Astrocyte (in vitro differentiated cells and primary cell): ENCODE results near the gene POU1F1. TPM values are rescaled to one million over a fixed set of nuclear protein-coding genes. Genes with fewer than 3 reads are reported as not detected.
A peak's percentile ranks its signal among the peaks of the same experiment; 100 is the strongest.
"Not testable (repeated sequence)": the region's sequence is repeated elsewhere in the genome, so short reads cannot be mapped to it uniquely, and the experiment has no call there.

Experiments
- DNase-seq: peaks from one replicate; pipeline ENCODE4 v3.0.0-alpha.2; 2010; ENCODE audit warnings: low read depth
- FAIRE-seq: peaks from 2 replicates; lab custom pipeline; 2011; peaks lifted over from hg19 to GRCh38; lab: Jason Lieb, UNC
- H2AFZ ChIP-seq: 2 replicates; pipeline ENCODE4 v1.6.0; 2012; ENCODE audit warnings: low read depth, low read length, inconsistent platforms
- H3K27ac ChIP-seq: 2 replicates; pipeline ENCODE4 v1.5.1; 2011; ENCODE audit warnings: low read depth, low read length, inconsistent platforms
- H3K27me3 ChIP-seq: 2 replicates; pipeline ENCODE4 v1.6.0; 2011; ENCODE audit warnings: low read length, inconsistent platforms; ENCODE audit not compliant: insufficient read depth
- H3K36me3 ChIP-seq: 2 replicates; pipeline ENCODE4 v1.5.1; 2011; ENCODE audit warnings: low read length, inconsistent platforms; ENCODE audit not compliant: insufficient read depth
- H3K4me1 ChIP-seq: 2 replicates; pipeline ENCODE4 v1.5.1; 2011; ENCODE audit warnings: low read length, inconsistent platforms; ENCODE audit not compliant: insufficient read depth
- H3K4me2 ChIP-seq: 2 replicates; pipeline ENCODE4 v1.6.0; 2012; ENCODE audit warnings: low read length, inconsistent platforms
- H3K4me3 ChIP-seq: 2 replicates; pipeline ENCODE4 v1.5.1; 2011; ENCODE audit warnings: low read depth, mild to moderate bottlenecking, low read length, inconsistent platforms; ENCODE audit not compliant: insufficient read depth
- H3K79me2 ChIP-seq: 2 replicates; pipeline ENCODE4 v1.6.0; 2012; ENCODE audit warnings: mild to moderate bottlenecking, low read length, inconsistent platforms; ENCODE audit not compliant: insufficient read depth
- H3K9ac ChIP-seq: 2 replicates; pipeline ENCODE4 v1.6.0; 2012; ENCODE audit warnings: mild to moderate bottlenecking, low read length, inconsistent platforms
- H3K9me3 ChIP-seq: 2 replicates; pipeline ENCODE4 v1.5.1; 2012; ENCODE audit warnings: low read depth, mild to moderate bottlenecking, low read length, inconsistent platforms; ENCODE audit not compliant: insufficient read depth
- H4K20me1 ChIP-seq: 2 replicates; pipeline ENCODE4 v1.6.0; 2012; ENCODE audit warnings: low read length, inconsistent platforms; ENCODE audit not compliant: insufficient read depth
- H3K27ac Mint-ChIP-seq: one replicate; pipeline ENCODE4 v1.8.0; 2021; ENCODE audit warnings: mild to moderate bottlenecking, mixed read lengths; ENCODE audit not compliant: unreplicated experiment
- H3K27me3 Mint-ChIP-seq: one replicate; pipeline ENCODE4 v1.8.0; 2021; ENCODE audit warnings: low read depth, mixed read lengths; ENCODE audit not compliant: unreplicated experiment
- H3K36me3 Mint-ChIP-seq: one replicate; pipeline ENCODE4 v1.8.0; 2021; ENCODE audit warnings: low read depth, mixed read lengths; ENCODE audit not compliant: unreplicated experiment
- H3K4me1 Mint-ChIP-seq: one replicate; pipeline ENCODE4 v1.8.0; 2021; ENCODE audit warnings: low read depth, mixed read lengths; ENCODE audit not compliant: unreplicated experiment
- H3K4me3 Mint-ChIP-seq: one replicate; pipeline ENCODE4 v1.8.0; 2021; ENCODE audit warnings: mild to moderate bottlenecking, moderate library complexity, mixed read lengths; ENCODE audit not compliant: unreplicated experiment
- H3K9me3 Mint-ChIP-seq: one replicate; pipeline ENCODE4 v1.8.0; 2021; ENCODE audit warnings: mild to moderate bottlenecking, mixed read lengths; ENCODE audit not compliant: unreplicated experiment
- CTCF ChIP-seq: IDR thresholded peaks from 2 replicates; pipeline ENCODE4 v1.5.1; 2011; ENCODE audit warnings: low read depth, mild to moderate bottlenecking, inconsistent platforms, low read length, moderate library complexity; ENCODE audit not compliant: insufficient read depth
- EZH2 ChIP-seq: IDR thresholded peaks from 2 replicates; pipeline ENCODE4 v1.6.1; 2012; ENCODE audit warnings: mild to moderate bottlenecking, low read length, inconsistent platforms; ENCODE audit not compliant: insufficient read depth
- total RNA-seq: library from RNA; stranded (reverse); gene quantifications from 2 replicates; pipeline ENCODE4 v1.2.1, GENCODE V29; 2021

POU1F1 gene
- total RNA-seq, 1 donor from 2014 or later: not detected

GRCh38 chr3:87305517-87305916 is 29.1 kb upstream of the POU1F1 start:
- Histone ChIP-seq H3K4me3 (no peak overlapping the region), H3K27me3 (no peaks in the 10 kb centered on the region), H3K4me1 (no peaks in the 10 kb centered on the region), H3K4me2 (no peak overlapping the region), H3K36me3 (no peaks in the 10 kb centered on the region), H3K9me3 (no peaks in the 10 kb centered on the region), H3K27ac (no peak overlapping the region), H2AFZ (no peak overlapping the region), H3K9ac (no peak overlapping the region), H4K20me1 (no peaks in the 10 kb centered on the region), H3K79me2 (no peaks in the 10 kb centered on the region)
- Mint-ChIP-seq H3K27me3 (no peaks in the 10 kb centered on the region), H3K9me3 (no peaks in the 10 kb centered on the region), H3K4me1 (no peaks in the 10 kb centered on the region), H3K27ac (no peak overlapping the region), H3K36me3 (no peaks in the 10 kb centered on the region), H3K4me3 (no peak overlapping the region)
- DNase-seq (no peak), FAIRE-seq (no peak)
- TF ChIP-seq CTCF: no peak
- TF ChIP-seq EZH2: no peak

GRCh38 chr3:87305031-87305430 is 28.6 kb upstream of the POU1F1 start:
- not testable (repeated sequence) for H3K4me3 ChIP-seq, FAIRE-seq, H3K27ac ChIP-seq, H3K36me3 ChIP-seq, H2AFZ ChIP-seq, H3K4me1 Mint-ChIP-seq, DNase-seq, H3K4me3 Mint-ChIP-seq, H3K9me3 ChIP-seq, H3K27me3 Mint-ChIP-seq, H3K79me2 ChIP-seq, H3K9ac ChIP-seq, H3K9me3 Mint-ChIP-seq, H3K4me1 ChIP-seq, H3K4me2 ChIP-seq, H4K20me1 ChIP-seq, H3K27me3 ChIP-seq, H3K36me3 Mint-ChIP-seq, H3K27ac Mint-ChIP-seq

GRCh38 chr3:87298111-87298718 is 21.8 kb upstream of the POU1F1 start:
- H3K4me3 Mint-ChIP-seq: no peak overlapping the region
- H3K4me1 Mint-ChIP-seq: no peaks in the 10 kb centered on the region
- Histone ChIP-seq H3K27me3 (no peaks in the 10 kb centered on the region), H2AFZ (no peak overlapping the region), H3K9ac (no peak overlapping the region), H3K27ac (no peak overlapping the region), H3K79me2 (no peaks in the 10 kb centered on the region), H3K36me3 (no peaks in the 10 kb centered on the region), H3K4me3 (no peak overlapping the region), H3K4me1 (no peaks in the 10 kb centered on the region), H3K9me3 (no peaks in the 10 kb centered on the region), H3K4me2 (no peak overlapping the region), H4K20me1 (no peaks in the 10 kb centered on the region)
- DNase-seq (peak; percentile 10), FAIRE-seq (peak; percentile 85)
- TF ChIP-seq EZH2 (no peak), CTCF (peak; percentile 82)
- no peaks in the 10 kb centered on the region for H3K36me3 Mint-ChIP-seq
- H3K9me3 Mint-ChIP-seq: peaks cover 3% of the 10 kb centered on the region
- no peak overlapping the region for H3K27ac Mint-ChIP-seq
- H3K27me3 Mint-ChIP-seq: no peaks in the 10 kb centered on the region
